GM18505 (cell line): ENCODE data around the gene APBA2.

ENCODE experiments used
- ATAC-seq: cut with Tn5 transposase; IDR thresholded peaks from one replicate; pipeline ENCODE4 v1.9.1; 2021; ENCODE audit not compliant: unreplicated experiment
- POLR2A ChIP-seq: IDR thresholded peaks from 4 replicates; pipeline ENCODE4 v1.6.1; 2011; ENCODE audit warnings: borderline replicate concordance; ENCODE audit not compliant: insufficient read depth, insufficient read length; ENCODE audit errors: extremely low read depth

Gene APBA2

GRCh38 chr15:28960979-28961378, 75.2 kb downstream of the APBA2 start:
- no peak for ATAC-seq
- no peak for TF ChIP-seq POLR2A

DNA sequence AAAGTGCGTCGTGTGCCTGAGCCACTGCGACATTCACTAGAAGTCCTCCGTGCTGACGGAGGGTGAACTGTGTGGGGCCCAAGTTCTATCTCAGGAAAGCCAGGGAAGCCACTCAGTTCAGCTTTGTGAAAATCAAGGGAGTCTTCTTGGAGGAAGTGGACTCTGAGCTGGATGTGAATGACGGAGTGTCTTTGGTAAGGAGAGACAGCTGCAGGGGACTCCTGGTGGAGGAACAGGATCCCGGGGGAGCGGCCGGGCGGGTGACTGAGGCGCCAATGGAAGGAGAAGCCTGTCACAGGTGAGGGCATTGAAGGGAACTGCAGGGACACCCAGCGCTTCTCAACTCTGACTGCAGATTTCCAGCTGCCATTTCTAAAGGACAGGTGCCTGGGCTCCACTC, 75.6 kb downstream of the APBA2 start:
- TF ChIP-seq POLR2A, result no peak
- no peak for ATAC-seq

DNA sequence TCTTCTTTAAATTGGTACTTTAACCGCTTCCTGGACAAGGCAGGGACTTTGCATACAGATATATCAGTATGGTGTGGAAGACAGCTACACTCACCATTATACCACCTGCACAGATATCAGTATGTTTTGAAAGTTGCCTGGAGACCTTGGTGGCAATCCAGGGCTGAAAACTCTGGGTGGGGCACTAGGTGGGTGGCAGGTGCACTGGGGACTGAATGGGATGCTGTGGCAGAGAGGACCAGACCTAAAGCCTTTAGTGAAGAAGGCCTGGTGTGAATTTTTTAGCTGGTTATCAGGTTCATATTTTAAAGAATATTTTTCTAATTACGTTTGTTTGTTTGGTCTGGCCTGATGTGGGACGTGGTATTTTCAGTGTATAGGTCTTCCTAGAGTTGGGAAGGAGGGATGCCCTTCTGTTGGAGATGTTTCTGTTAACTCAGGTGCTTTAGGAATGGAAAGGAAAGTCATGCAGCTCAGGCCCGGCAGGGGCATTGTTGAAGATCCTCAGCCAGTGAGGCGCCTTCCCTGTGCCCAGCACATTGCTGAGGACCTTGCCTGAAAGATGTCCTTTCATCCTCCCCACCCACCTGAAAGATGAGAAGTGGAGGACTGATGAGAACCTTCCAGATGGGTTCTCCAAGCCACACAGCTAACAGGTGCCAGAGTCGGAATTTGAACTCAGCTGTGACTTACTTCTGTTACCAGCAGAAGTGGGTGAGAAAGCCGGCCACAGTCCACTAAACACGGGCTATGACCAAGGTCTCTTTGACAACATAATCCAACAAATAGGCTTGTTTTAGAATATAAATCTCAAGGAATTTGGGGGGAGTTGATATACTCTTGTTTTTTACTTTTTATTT, 77.3 kb downstream of the APBA2 start:
- no peak for TF ChIP-seq POLR2A
- ATAC-seq, result no peak

- no peak for ATAC-seq
- TF ChIP-seq POLR2A, result no peak
These were observed 77.9 kb downstream of the APBA2 start for GRCh38 chr15:28963711-28964081.

DNA sequence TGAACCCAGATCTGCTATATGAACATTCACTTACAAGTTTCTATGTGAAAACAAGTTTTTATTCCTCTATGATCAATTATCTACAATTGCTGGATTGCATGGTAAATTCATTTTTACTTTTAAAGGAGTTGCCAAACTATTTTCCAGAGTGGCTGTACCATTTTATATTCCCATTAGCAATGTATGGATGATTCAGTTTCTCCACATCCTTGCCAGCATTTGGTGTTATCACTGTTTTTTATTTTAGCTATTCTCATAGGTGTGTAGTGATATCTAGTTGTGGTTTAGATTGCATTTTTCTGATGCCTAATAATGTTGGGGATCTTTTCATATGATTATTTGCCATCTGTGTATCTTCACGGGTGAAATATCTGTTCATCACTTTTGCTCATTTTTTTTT, 78.3 kb downstream of the APBA2 start:
- TF ChIP-seq POLR2A, result no peak
- no peak for ATAC-seq

GRCh38 chr15:28967066-28967465, 81.3 kb downstream of the APBA2 start:
- no peak for TF ChIP-seq POLR2A
- no peak for ATAC-seq

DNA sequence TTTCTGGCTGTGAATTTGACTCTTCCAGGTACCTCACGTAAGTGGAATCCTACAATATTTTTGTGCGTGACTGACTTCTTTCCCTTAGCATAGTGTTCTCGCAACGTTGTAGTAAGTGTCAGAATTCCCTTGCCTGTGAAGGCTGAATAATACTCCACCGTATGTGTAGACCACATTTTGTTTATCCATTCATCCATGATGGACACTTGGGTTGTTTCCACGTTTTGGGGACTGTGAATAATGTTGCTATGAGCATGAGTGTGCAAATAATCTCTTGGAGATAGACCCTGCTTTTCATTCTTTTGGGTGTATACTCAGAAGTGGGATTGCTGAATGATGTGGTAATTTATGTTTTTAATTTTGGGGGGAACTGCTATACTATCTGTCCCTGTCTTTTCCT, 82.2 kb downstream of the APBA2 start:
- ATAC-seq, result no peak
- no peak for TF ChIP-seq POLR2A

- TF ChIP-seq POLR2A, result no peak
- no peak for ATAC-seq
These were observed 83.8 kb downstream of the APBA2 start for GRCh38 chr15:28969511-28970085.

DNA sequence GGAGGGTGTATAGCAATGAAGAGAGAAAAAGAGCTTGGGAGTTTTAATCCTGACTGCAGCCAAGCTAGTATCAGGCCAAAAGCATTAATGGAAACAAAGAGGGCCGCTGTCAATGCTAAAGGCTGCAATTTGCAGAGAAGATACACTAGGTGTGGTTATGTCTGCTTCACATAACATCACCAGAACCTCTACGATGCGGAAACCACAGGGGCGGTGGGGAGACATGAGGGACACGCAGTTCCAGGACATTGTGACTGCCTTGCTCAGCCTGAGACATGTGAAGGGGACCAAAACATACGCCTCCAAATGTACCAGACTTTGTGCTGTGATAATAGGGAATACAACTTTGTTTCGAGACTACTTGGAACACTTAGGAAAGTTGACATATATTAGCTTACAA, 88.4 kb downstream of the APBA2 start:
- ATAC-seq, result no peak
- no peak for TF ChIP-seq POLR2A

- TF ChIP-seq POLR2A, result no peak
- no peak for ATAC-seq
These were observed 90.0 kb downstream of the APBA2 start for GRCh38 chr15:28975766-28976179.

GRCh38 chr15:28977377-28978010, 91.7 kb downstream of the APBA2 start:
- TF ChIP-seq POLR2A, result no peak
- no peak for ATAC-seq

GRCh38 chr15:28978011-28978378, 92.2 kb downstream of the APBA2 start:
- no peak for ATAC-seq
- TF ChIP-seq POLR2A, result no peak

GRCh38 chr15:28978661-28979060, 92.9 kb downstream of the APBA2 start:
- ATAC-seq, result no peak

More at GRCh38 chr15:28978661-28979060, 92.9 kb downstream of the APBA2 start:
- no peak for TF ChIP-seq POLR2A
